Left lung (tissue), 10 donors: ENCODE results near the gene LMTK3. TPM values are rescaled to one million over a fixed set of nuclear protein-coding genes. Genes with fewer than 3 reads are reported as not detected.
"Not testable (repeated sequence)": the region's sequence is repeated elsewhere in the genome, so short reads cannot be mapped to it uniquely, and the experiment has no call there.

Experiments used
- ATAC-seq: fragments of 200-7000 bp; cut with Tn5 transposase; one replicate; pipeline ENCODE4 v1.9.1; 2020; ENCODE audit warnings: moderate library complexity
- DNase-seq, 4 donors: peaks; one replicate each; pipeline ENCODE4 v3.0.0-alpha.2; 2013 to 2020
- H3K27ac ChIP-seq, 2 donors: fragments of 200-600 bp; sonication (generic) in 1 of 2; one replicate each; pipeline versions ENCODE4 v1.5.0 to v1.8.0; 2020 to 2021
- H3K27me3 ChIP-seq, 2 donors: fragments of 200-600 bp; sonication (generic) in 1 of 2; one replicate each; pipeline versions ENCODE4 v1.5.0 to v1.8.0; 2020 to 2021
- H3K36me3 ChIP-seq, 2 donors: fragments of 200-600 bp; sonication (generic) in 1 of 2; one replicate each; pipeline versions ENCODE4 v1.5.0 to v1.8.0; 2020 to 2021
- H3K4me1 ChIP-seq, 2 donors: fragments of 200-600 bp; one replicate each; pipeline ENCODE4 v1.8.0; 2021
- H3K4me3 ChIP-seq, 2 donors: fragments of 200-600 bp; sonication (generic) in 1 of 2; one replicate each; pipeline versions ENCODE4 v1.5.0 to v1.8.0; 2020 to 2021; ENCODE audit warnings: mild to moderate bottlenecking in 1 of 2
- H3K9me3 ChIP-seq, 2 donors: fragments of 200-600 bp; sonication (generic) in 1 of 2; one replicate each; pipeline versions ENCODE4 v1.5.0 to v1.8.0; 2020 to 2021
- intact Hi-C, 2 donors: fragments of 100-400 bp; cut with DNase I; formaldehyde crosslinking; loops; one replicate each; pipeline versions ENCODE4 v1.11.2 to v1.14.2; 2022
- polyA plus RNA-seq, 6 donors: library from polyadenylated mRNA; unstranded; fragments of 120-200 nt; gene quantifications; one replicate each; pipeline ENCODE4 v1.2.1, GENCODE V29; 2013; ENCODE audit not compliant: insufficient read length in 6 of 6
- total RNA-seq, 2 donors: library from RNA; stranded (reverse); fragmentation: NEBNext Ultra II Directional; extraction: Animal tissue kit (Norgen Biotek cat#: 25700); gene quantifications; one replicate each; pipeline ENCODE4 v1.2.1, GENCODE V29; 2021
- TF ChIP-seq, protein P1 (sequence below), 2 donors: fragments of 200-600 bp; sonication (generic) in 1 of 2; IDR thresholded peaks; one replicate each; pipeline versions ENCODE4 v1.5.0 to v1.8.0; 2021; ENCODE audit warnings: antibody characterized with exemption in 2 of 2
- donor health status: DM: no; HTN: yes; CAD: no.
- donor health status: DM: no; HTN: no; CAD: no.

LMTK3 gene
- total and polyA plus RNA-seq, 8 donors, result 1.7 to 9.5 (median 3.1) TPM

DNA sequence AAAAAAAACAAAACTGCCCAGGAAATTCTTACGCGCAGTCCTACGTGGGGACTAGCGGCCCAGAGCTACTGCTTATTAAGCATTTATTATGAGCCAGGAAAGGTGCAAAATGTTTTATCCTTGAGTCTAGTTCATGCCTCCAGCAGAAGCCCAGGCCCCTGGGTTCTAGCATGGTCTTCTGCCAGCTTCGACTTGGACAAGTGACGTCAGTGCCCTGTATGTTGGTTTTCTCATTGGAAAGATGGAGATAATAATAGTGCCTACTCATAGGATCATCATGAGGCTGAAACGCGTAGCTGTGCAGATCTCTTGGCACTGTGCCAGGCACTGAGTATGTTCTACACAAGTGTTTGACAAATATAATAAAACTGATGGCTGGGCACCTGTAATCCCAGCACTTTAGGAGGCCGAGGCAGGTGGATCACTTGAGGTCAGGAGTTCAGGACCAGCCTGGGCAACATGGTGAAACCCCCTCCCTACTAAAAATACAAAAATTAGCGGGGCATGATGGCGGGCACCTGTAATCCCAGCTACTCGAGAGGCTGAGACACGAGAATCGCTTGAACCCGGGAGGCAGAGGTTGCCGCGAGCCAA lies 28.0 kb upstream of the LMTK3 start:
- TF ChIP-seq, protein P1, sequence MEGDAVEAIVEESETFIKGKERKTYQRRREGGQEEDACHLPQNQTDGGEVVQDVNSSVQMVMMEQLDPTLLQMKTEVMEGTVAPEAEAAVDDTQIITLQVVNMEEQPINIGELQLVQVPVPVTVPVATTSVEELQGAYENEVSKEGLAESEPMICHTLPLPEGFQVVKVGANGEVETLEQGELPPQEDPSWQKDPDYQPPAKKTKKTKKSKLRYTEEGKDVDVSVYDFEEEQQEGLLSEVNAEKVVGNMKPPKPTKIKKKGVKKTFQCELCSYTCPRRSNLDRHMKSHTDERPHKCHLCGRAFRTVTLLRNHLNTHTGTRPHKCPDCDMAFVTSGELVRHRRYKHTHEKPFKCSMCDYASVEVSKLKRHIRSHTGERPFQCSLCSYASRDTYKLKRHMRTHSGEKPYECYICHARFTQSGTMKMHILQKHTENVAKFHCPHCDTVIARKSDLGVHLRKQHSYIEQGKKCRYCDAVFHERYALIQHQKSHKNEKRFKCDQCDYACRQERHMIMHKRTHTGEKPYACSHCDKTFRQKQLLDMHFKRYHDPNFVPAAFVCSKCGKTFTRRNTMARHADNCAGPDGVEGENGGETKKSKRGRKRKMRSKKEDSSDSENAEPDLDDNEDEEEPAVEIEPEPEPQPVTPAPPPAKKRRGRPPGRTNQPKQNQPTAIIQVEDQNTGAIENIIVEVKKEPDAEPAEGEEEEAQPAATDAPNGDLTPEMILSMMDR (IDR thresholded peaks at IDR 0.05), result no peak
- no peaks in the 10 kb centered on the region for H3K9me3 ChIP-seq
- H3K36me3 ChIP-seq, result no peaks in the 10 kb centered on the region
- H3K27me3 ChIP-seq, result no peaks in the 10 kb centered on the region
- H3K27ac ChIP-seq, result no peak overlapping the region
- peak in 2 of 4 donors; percentile 5 to 43 for DNase-seq
- intact Hi-C loops, result no loop called here
- H3K4me1 ChIP-seq, result peaks cover 0 to 5% of the 10 kb centered on the region in 2 donors
- H3K4me3 ChIP-seq, result no peak overlapping the region
- no peak for ATAC-seq

DNA sequence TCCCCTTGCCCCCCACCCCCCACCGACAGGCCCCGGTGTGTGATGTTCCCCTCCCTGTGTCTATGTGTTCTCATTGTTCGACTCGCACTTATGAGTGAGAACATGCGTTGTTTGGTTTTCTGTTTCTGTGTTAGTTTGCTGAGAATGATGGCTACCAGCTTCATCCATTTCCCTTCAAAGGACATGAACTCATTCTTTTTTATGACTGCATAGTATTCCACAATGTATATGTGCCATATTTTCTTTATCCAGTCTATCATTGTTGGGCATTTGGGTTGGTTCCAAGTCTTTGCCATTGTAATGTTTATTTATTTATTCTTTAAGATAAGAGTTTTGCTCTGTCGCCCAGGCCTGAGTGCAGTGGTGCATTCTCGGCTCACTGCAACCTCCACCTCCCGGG lies 26.4 kb upstream of the LMTK3 start:
- H3K27me3 ChIP-seq, DNase-seq, intact Hi-C loops, H3K4me1 ChIP-seq, H3K4me3 ChIP-seq, H3K9me3 ChIP-seq, H3K36me3 ChIP-seq, ATAC-seq, H3K27ac ChIP-seq: not testable (repeated sequence)

DNA sequence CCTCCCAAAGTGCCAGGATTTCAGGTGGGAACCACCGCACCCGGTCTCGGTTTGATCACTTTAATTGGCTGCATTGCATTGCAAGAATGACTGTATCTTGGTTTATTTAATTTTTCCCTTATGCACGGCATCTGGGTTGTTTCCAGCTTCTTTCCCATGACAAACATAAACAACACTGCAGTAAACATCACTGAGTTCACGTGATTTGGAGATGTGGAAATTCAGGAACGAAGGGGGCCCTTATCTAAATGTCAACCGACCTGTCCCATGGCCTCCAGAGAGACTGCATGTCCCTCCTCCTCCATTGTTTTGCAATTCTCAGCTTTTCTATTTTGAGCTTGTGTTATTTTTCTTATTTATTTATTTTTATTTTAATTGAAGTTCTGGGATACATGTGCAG lies 25.9 kb upstream of the LMTK3 start:
- DNase-seq (peak in 1 of 4 donors; percentile 25), ATAC-seq (no peak)
- H3K36me3 ChIP-seq, result no peaks in the 10 kb centered on the region
- H3K4me1 ChIP-seq, result no peaks in the 10 kb centered on the region
- no peaks in the 10 kb centered on the region for H3K27me3 ChIP-seq
- no peak overlapping the region for H3K4me3 ChIP-seq
- intact Hi-C loops, result no loop called here
- no peaks in the 10 kb centered on the region for H3K9me3 ChIP-seq
- no peak overlapping the region for H3K27ac ChIP-seq
- TF ChIP-seq, protein P1 (IDR thresholded peaks at IDR 0.05), result no peak

- no peaks in the 10 kb centered on the region for H3K36me3 ChIP-seq
- no peaks in the 10 kb centered on the region for H3K4me1 ChIP-seq
- H3K9me3 ChIP-seq, result peaks cover 0 to 10% of the 10 kb centered on the region in 2 donors
- ATAC-seq, result no peak
- H3K27me3 ChIP-seq, result peaks cover 0 to 4% of the 10 kb centered on the region in 2 donors
- peak in 1 of 4 donors; percentile 17 for DNase-seq
- intact Hi-C loops, result no loop called here
- H3K4me3 ChIP-seq, result no peak overlapping the region
- TF ChIP-seq, protein P1 (IDR thresholded peaks at IDR 0.05), result no peak
- H3K27ac ChIP-seq, result no peak overlapping the region
These were observed 22.1 kb upstream of the LMTK3 start for GRCh38 chr19:48533770-48534169.

- TF ChIP-seq, protein P1 (IDR thresholded peaks at IDR 0.05), result no peak
- Histone ChIP-seq H3K36me3 (no peaks in the 10 kb centered on the region), H3K4me3 (no peak overlapping the region), H3K27me3 (peaks cover 0 to 4% of the 10 kb centered on the region in 2 donors), H3K27ac (no peak overlapping the region), H3K9me3 (peaks cover 0 to 35% of the 10 kb centered on the region in 2 donors), H3K4me1 (no peaks in the 10 kb centered on the region)
- intact Hi-C loops, result no loop called here
- ATAC-seq, result no peak
- no peak for DNase-seq
These were observed 19.1 kb upstream of the LMTK3 start for GRCh38 chr19:48530770-48531169.
